ENCODE data around the gene PIGH. TPM values are rescaled to one million over a fixed set of nuclear protein-coding genes. Genes with fewer than 3 reads are reported as not detected.

PIGH gene
- 14.8 to 19.4 TPM (median 17.3 TPM) in 5 replicates for total RNA-seq (2022; extraction: Qiagen RNA extraction)

GRCh38 chr14:67599698-67600561, at the start of gene PIGH:
Gene PIGH (minus strand): TSS chr14:67600268. CDS start chr14:67600203, 65 bp downstream.

GRCh38 chr14:67619446-67620216, 19.6 kb upstream of the PIGH start, which contains the start of gene ARG2:
Gene ARG2 (plus strand): TSS chr14:67619920. CDS start chr14:67619978, 58 bp downstream.

Other genes with a start within 250 kb of the PIGH start
- 70.2 to 105 TPM (median 75.5 TPM) in 5 replicates for gene ATP6V1D, start 240.5 kb downstream of the PIGH start, total RNA-seq (2022; extraction: Qiagen RNA extraction)
- gene EIF2S1, start 239.9 kb downstream of the PIGH start, total RNA-seq (2022; extraction: Qiagen RNA extraction), result 231 to 354 TPM (median 245 TPM) in 5 replicates
- gene PLEK2, start 188.1 kb downstream of the PIGH start, total RNA-seq (2022; extraction: Qiagen RNA extraction), result 15.0 to 25.3 TPM (median 16.8 TPM) in 5 replicates
- gene TMEM229B, start 111.5 kb downstream of the PIGH start, total RNA-seq (2022; extraction: Qiagen RNA extraction), result 0.13 to 0.24 TPM (median 0.21 TPM) in 5 replicates
- gene PLEKHH1, start 67.0 kb downstream of the PIGH start, total RNA-seq (2022; extraction: Qiagen RNA extraction), result 1.7 to 4.0 TPM (median 2.7 TPM) in 5 replicates
- gene ARG2, start 19.7 kb upstream of the PIGH start, total RNA-seq (2022; extraction: Qiagen RNA extraction), result 1.4 to 2.3 TPM (median 1.8 TPM) in 5 replicates
- gene VTI1B, start 74.4 kb upstream of the PIGH start, total RNA-seq (2022; extraction: Qiagen RNA extraction), result 79.6 to 91.3 TPM (median 83.4 TPM) in 5 replicates
- 50.2 to 55.1 TPM (median 52.9 TPM) in 5 replicates for gene RDH11, start 95.5 kb upstream of the PIGH start, total RNA-seq (2022; extraction: Qiagen RNA extraction)
- gene RDH12, start 101.6 kb upstream of the PIGH start, total RNA-seq (2022; extraction: Qiagen RNA extraction), result 0.08 to 0.11 TPM in 2 of 5 replicates, not detected in the others
- gene ZFYVE26, start 216.3 kb upstream of the PIGH start, total RNA-seq (2022; extraction: Qiagen RNA extraction), result 4.4 to 6.7 TPM (median 6.0 TPM) in 5 replicates
- 4.1 to 4.8 TPM (median 4.4 TPM) in 5 replicates for gene RAD51B, start 219.5 kb upstream of the PIGH start, total RNA-seq (2022; extraction: Qiagen RNA extraction)